ENCODE results near the gene ILK. TPM values are rescaled to one million over a fixed set of nuclear protein-coding genes. Genes with fewer than 3 reads are reported as not detected.

ILK gene
- total RNA-seq, 1 donor from 2014 or later = 209 TPM

GRCh38 chr11:6625156-6625831 lies 21.7 kb downstream of the ILK start:
- no peak overlapping the region for H2AFZ ChIP-seq (ENCODE audit: low read depth, low read length)
- no peak overlapping the region for H3K4me3 ChIP-seq (ENCODE audit: insufficient read depth, low read depth, low read length)
- DNase-seq (ENCODE audit: low read depth) = no peak
- no peak overlapping the region for H3K27ac Mint-ChIP-seq (ENCODE audit: unreplicated experiment)
- no peaks in the 10 kb centered on the region for H3K27me3 ChIP-seq (ENCODE audit: insufficient read depth, low read length)
- H3K36me3 ChIP-seq (ENCODE audit: insufficient read depth, low read length) = no peaks in the 10 kb centered on the region
- H3K9me3 ChIP-seq (ENCODE audit: insufficient read depth, low read depth, low read length) = no peaks in the 10 kb centered on the region
- no peaks in the 10 kb centered on the region for H3K79me2 ChIP-seq (ENCODE audit: insufficient read depth, low read length)
- no peak overlapping the region for H3K4me3 Mint-ChIP-seq (ENCODE audit: unreplicated experiment)
- peaks cover 5% of the 10 kb centered on the region for H3K36me3 Mint-ChIP-seq (ENCODE audit: low read depth, unreplicated experiment)
- H3K9me3 Mint-ChIP-seq (ENCODE audit: unreplicated experiment) = no peaks in the 10 kb centered on the region
- no peaks in the 10 kb centered on the region for H3K4me1 ChIP-seq (ENCODE audit: insufficient read depth, low read length)
- H4K20me1 ChIP-seq (ENCODE audit: insufficient read depth, low read length) = no peaks in the 10 kb centered on the region
- H3K4me2 ChIP-seq (ENCODE audit: low read length) = no peak overlapping the region
- TF ChIP-seq CTCF (IDR thresholded peaks at IDR 0.05; ENCODE audit: insufficient read depth, low read depth, low read length) (no peak), EZH2 (IDR thresholded peaks at IDR 0.05; ENCODE audit: insufficient read depth, low read length) (no peak)
- H3K9ac ChIP-seq (ENCODE audit: low read length) = no peak overlapping the region
- no peak overlapping the region for H3K27ac ChIP-seq (ENCODE audit: low read depth, low read length)
- no peaks in the 10 kb centered on the region for H3K4me1 Mint-ChIP-seq (ENCODE audit: low read depth, unreplicated experiment)
- peaks cover 34% of the 10 kb centered on the region for H3K27me3 Mint-ChIP-seq (ENCODE audit: low read depth, unreplicated experiment)
- no peak for FAIRE-seq

GRCh38 chr11:6625832-6626420 lies 22.4 kb downstream of the ILK start:
- no peaks in the 10 kb centered on the region for H3K79me2 ChIP-seq (ENCODE audit: insufficient read depth, low read length)
- FAIRE-seq (no peak), DNase-seq (ENCODE audit: low read depth) (no peak)
- TF ChIP-seq EZH2 (IDR thresholded peaks at IDR 0.05; ENCODE audit: insufficient read depth, low read length) (no peak), CTCF (IDR thresholded peaks at IDR 0.05; ENCODE audit: insufficient read depth, low read depth, low read length) (no peak)
- no peak overlapping the region for H3K27ac ChIP-seq (ENCODE audit: low read depth, low read length)
- Mint-ChIP-seq H3K4me3 (ENCODE audit: unreplicated experiment) (no peak overlapping the region), H3K4me1 (ENCODE audit: low read depth, unreplicated experiment) (no peaks in the 10 kb centered on the region), H3K27ac (ENCODE audit: unreplicated experiment) (no peak overlapping the region), H3K36me3 (ENCODE audit: low read depth, unreplicated experiment) (peaks cover 7% of the 10 kb centered on the region), H3K27me3 (ENCODE audit: low read depth, unreplicated experiment) (peaks cover 38% of the 10 kb centered on the region), H3K9me3 (ENCODE audit: unreplicated experiment) (no peaks in the 10 kb centered on the region)
- no peaks in the 10 kb centered on the region for H4K20me1 ChIP-seq (ENCODE audit: insufficient read depth, low read length)
- H3K36me3 ChIP-seq (ENCODE audit: insufficient read depth, low read length) = no peaks in the 10 kb centered on the region
- H3K4me3 ChIP-seq (ENCODE audit: insufficient read depth, low read depth, low read length) = no peak overlapping the region
- no peaks in the 10 kb centered on the region for H3K4me1 ChIP-seq (ENCODE audit: insufficient read depth, low read length)
- H3K9ac ChIP-seq (ENCODE audit: low read length) = no peak overlapping the region
- H3K4me2 ChIP-seq (ENCODE audit: low read length) = no peak overlapping the region
- no peak overlapping the region for H2AFZ ChIP-seq (ENCODE audit: low read depth, low read length)
- H3K27me3 ChIP-seq (ENCODE audit: insufficient read depth, low read length) = no peaks in the 10 kb centered on the region
- no peaks in the 10 kb centered on the region for H3K9me3 ChIP-seq (ENCODE audit: insufficient read depth, low read depth, low read length)
